Pancreas (tissue), 10 donors: ENCODE data around the gene SSBP4. TPM values are rescaled to one million over a fixed set of nuclear protein-coding genes. Genes with fewer than 3 reads are reported as not detected.

Source experiments
- ATAC-seq, 4 donors: fragments of 200-7000 bp; cut with Tn5 transposase; one replicate each; pipeline versions ENCODE4 v1.8.0 to v1.9.1; 2020; ENCODE audit warnings: mild to moderate bottlenecking in 4 of 4, moderate library complexity in 4 of 4
- DNase-seq, 6 donors: peaks; one replicate each; pipeline ENCODE4 v3.0.0-alpha.2; 2020
- FAIRE-seq: peaks from 2 replicates; lab custom pipeline; 2012; peaks lifted over from hg19 to GRCh38; lab: Jason Lieb, UNC
- H3K27ac ChIP-seq, 4 donors: fragments of 200-600 bp; sonication (generic); 1 replicate in 3 of 4; 2 replicates in 1 of 4; pipeline versions ENCODE4 v1.5.0 to v1.8.0; 2020
- H3K27me3 ChIP-seq, 4 donors: fragments of 200-600 bp; one replicate each; pipeline ENCODE4 v1.8.0; 2021
- H3K36me3 ChIP-seq, 3 donors: fragments of 200-600 bp; sonication (generic) in 1 of 3; one replicate each; pipeline versions ENCODE4 v1.5.0 to v1.8.0; 2020 to 2021
- H3K4me1 ChIP-seq, 3 donors: fragments of 200-600 bp; one replicate each; pipeline ENCODE4 v1.8.0; 2021
- H3K4me3 ChIP-seq, 4 donors: fragments of 200-600 bp; sonication (generic) in 2 of 4; one replicate each; pipeline versions ENCODE4 v1.5.0 to v1.8.0; 2020 to 2021
- H3K9me3 ChIP-seq, 4 donors: fragments of 200-600 bp; one replicate each; pipeline ENCODE4 v1.8.0; 2021
- CTCF ChIP-seq, 4 donors: fragments of 200-600 bp; sonication (generic) in 3 of 4; IDR thresholded peaks; one replicate each; pipeline versions ENCODE4 v1.5.0 to v1.8.0; 2021; ENCODE audit warnings: antibody characterized with exemption in 4 of 4
- WGBS, 2 donors: extraction: QIAGEN DNeasy Blood & Tissue Kit; methylation state at CpG; one replicate each; pipeline ENCODE4 v1.1.7; 2013; 5-methylcytosine and 5-hydroxymethylcytosine counted together
- intact Hi-C, 3 donors: fragments of 100-400 bp; cut with DNase I; formaldehyde crosslinking; loops; one replicate each; pipeline versions ENCODE4 v1.11.1 to v1.14.2; 2022
- polyA plus RNA-seq, 2 donors: library from polyadenylated mRNA; stranded (reverse); fragments of 200-250 nt; gene quantifications; one replicate each; pipeline ENCODE4 v1.2.3, GENCODE V29; 2013
- total RNA-seq, 6 donors: library from RNA; stranded (reverse); fragmentation: NEBNext Ultra II Directional in 4 of 6; extraction: Animal tissue kit (Norgen Biotek cat#: 25700) in 4 of 6; gene quantifications; one replicate each; pipeline versions ENCODE4 v1.2.1 to v1.2.4, GENCODE V29; 2021 to 2023
- donor health status: healthy with polysubstance abuse.
- donor health status: DM: no; HTN: no; CAD: no; lungs with moderate emphysema.
- donor health status: DM: no; HTN: no; CAD: no.
- donor health status: control.
- donor health status: control.
- donor health status: Bipolar disorder and iron deficiency.
- donor health status: DM: yes; HTN: yes; CAD: no.
- donor health status: DM: no; HTN: no; CAD: no.
- donor health status: DM: no; HTN: no; CAD: no.
- donor health status: DM: yes; HTN: yes; CAD: no.

SSBP4 gene
- total and polyA plus RNA-seq, 8 donors, result 20.5 to 116 (median 25.8) TPM

GRCh38 chr19:18385675-18386542 is 33.3 kb upstream of the SSBP4 start, which contains the start of gene GDF15:
Gene GDF15 (plus strand): TSS chr19:18386158. CDS start chr19:18386190, 32 bp downstream.
- intact Hi-C loops, result no loop called here
- peaks cover 7 to 20% (median 10%) of the 10 kb centered on the region in 3 donors for H3K4me1 ChIP-seq
- peak; percentile 70 to 83 (median 82) for ATAC-seq
- peak; percentile 93 to 98 (median 95) for DNase-seq
- H3K36me3 ChIP-seq, result peaks cover 0 to 18% (median 0%) of the 10 kb centered on the region in 3 donors
- H3K4me3 ChIP-seq, result peak within 1 kb of the TSS; percentile 36 to 86 (median 52)
- WGBS, 2 donors, result 14 to 18% methylated on average over 32 to 33 of the region's 33 CpGs
- FAIRE-seq, result no peak
- peak; percentile 41 to 69 (median 60) for TF ChIP-seq CTCF (IDR thresholded peaks at IDR 0.05)
- peak within 1 kb of the TSS; percentile 48 to 82 (median 70) for H3K27ac ChIP-seq
- no peaks in the 10 kb centered on the region for H3K27me3 ChIP-seq
- no peaks in the 10 kb centered on the region for H3K9me3 ChIP-seq

DNA sequence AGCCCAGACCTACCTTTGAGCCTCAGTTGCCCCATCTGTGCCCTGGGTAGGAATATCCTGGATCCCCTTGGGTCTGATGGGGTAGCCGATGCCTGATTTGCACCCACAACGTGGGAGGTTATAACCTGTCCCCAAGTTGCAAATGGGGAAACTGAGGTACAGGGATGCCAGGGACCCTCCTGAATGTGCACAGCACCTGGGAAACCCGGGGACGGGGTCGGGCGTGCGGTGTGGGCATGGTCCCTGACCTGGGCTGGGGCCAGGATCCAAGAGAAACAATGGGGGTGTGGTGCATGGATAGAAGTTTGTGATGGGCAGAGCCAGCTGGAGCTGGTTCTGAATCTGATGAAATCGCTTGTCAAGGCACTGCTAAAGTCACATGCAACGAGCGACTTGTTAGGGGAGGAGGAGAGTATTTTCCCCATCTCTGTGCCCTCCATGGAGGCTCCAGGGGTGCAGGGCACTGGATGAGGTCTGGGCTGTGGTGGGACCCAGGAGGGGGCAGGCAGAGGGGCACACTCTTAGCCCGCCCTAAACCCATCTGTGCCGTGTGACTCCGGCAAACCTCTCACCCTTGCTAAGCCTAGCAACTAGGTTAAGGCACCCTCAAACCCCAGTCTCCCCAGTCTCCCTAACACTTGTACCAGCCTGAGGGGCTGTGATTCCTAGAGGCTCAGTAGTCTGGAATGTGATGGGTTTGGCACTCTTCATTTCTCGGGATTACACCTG is 32.5 kb upstream of the SSBP4 start:
- no peak for TF ChIP-seq CTCF (IDR thresholded peaks at IDR 0.05)
- Histone ChIP-seq H3K36me3 (peaks cover 0 to 18% (median 0%) of the 10 kb centered on the region in 3 donors), H3K4me3 (peak overlapping the region; percentile 36 to 86 (median 52)), H3K27ac (peak overlapping the region; percentile 48 to 82 (median 70)), H3K4me1 (peaks cover 7 to 20% (median 10%) of the 10 kb centered on the region in 3 donors), H3K27me3 (no peaks in the 10 kb centered on the region), H3K9me3 (no peaks in the 10 kb centered on the region)
- FAIRE-seq (no peak), ATAC-seq (peak in 3 of 4 donors; percentile 4 to 8 (median 6)), DNase-seq (peak in 1 of 6 donors; percentile 65)
- 44 to 46% methylated on average over 13 to 14 of the region's 14 CpGs for WGBS, 2 donors
- intact Hi-C loops, result no loop called here

DNA sequence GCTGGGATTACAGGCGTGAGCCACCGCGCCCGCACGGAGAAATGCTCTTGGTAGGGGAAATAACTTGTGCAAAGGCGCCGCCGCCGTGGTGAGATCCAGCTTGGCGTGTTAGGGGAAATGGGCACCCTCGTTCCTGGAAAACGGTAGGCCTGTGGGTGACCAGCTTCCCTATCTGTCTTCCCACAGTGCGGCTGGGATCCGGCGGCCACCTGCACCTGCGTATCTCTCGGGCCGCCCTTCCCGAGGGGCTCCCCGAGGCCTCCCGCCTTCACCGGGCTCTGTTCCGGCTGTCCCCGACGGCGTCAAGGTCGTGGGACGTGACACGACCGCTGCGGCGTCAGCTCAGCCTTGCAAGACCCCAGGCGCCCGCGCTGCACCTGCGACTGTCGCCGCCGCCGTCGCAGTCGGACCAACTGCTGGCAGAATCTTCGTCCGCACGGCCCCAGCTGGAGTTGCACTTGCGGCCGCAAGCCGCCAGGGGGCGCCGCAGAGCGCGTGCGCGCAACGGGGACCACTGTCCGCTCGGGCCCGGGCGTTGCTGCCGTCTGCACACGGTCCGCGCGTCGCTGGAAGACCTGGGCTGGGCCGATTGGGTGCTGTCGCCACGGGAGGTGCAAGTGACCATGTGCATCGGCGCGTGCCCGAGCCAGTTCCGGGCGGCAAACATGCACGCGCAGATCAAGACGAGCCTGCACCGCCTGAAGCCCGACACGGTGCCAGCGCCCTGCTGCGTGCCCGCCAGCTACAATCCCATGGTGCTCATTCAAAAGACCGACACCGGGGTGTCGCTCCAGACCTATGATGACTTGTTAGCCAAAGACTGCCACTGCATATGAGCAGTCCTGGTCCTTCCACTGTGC is 30.9 kb upstream of the SSBP4 start:
- ATAC-seq (peak; percentile 7 to 72 (median 66)), FAIRE-seq (no peak), DNase-seq (peak; percentile 73 to 94 (median 84))
- Histone ChIP-seq H3K9me3 (no peaks in the 10 kb centered on the region), H3K36me3 (peaks cover 0 to 18% (median 0%) of the 10 kb centered on the region in 3 donors), H3K4me3 (peak overlapping the region in 3 of 4 donors; percentile 43 to 86 (median 61)), H3K27ac (peak overlapping the region in 3 of 4 donors; percentile 44 to 81 (median 52)), H3K27me3 (no peaks in the 10 kb centered on the region), H3K4me1 (peaks cover 7 to 17% (median 10%) of the 10 kb centered on the region in 3 donors)
- peak; percentile 92 to 100 (median 97) for TF ChIP-seq CTCF (IDR thresholded peaks at IDR 0.05)
- WGBS, 2 donors, result 18 to 28% methylated on average over 75 to 86 of the region's 86 CpGs
- intact Hi-C loops, result no loop called here

GRCh38 chr19:18388960-18389725 is 30.1 kb upstream of the SSBP4 start:
- Histone ChIP-seq H3K4me1 (peaks cover 7 to 17% (median 10%) of the 10 kb centered on the region in 3 donors), H3K27ac (peak overlapping the region in 2 of 4 donors; percentile 52 to 81), H3K27me3 (no peaks in the 10 kb centered on the region), H3K36me3 (peaks cover 0 to 18% (median 0%) of the 10 kb centered on the region in 3 donors), H3K9me3 (no peaks in the 10 kb centered on the region), H3K4me3 (peak overlapping the region in 3 of 4 donors; percentile 43 to 86 (median 61))
- intact Hi-C loops, result no loop called here
- no peak for FAIRE-seq
- ATAC-seq, result no peak
- no peak for TF ChIP-seq CTCF (IDR thresholded peaks at IDR 0.05)
- no peak for DNase-seq
- WGBS, 2 donors, result 83 to 87% methylated on average over 13 of the region's 13 CpGs
